ENCODE data around the gene RIPK3.

Gene RIPK3

GRCh38 chr14:24321212-24321975 lies 18.4 kb downstream of the RIPK3 start:
- DNase-seq (ENCODE audit: low read depth), result no peak

- no peak for DNase-seq (ENCODE audit: low read depth)
These were observed 22.5 kb downstream of the RIPK3 start for GRCh38 chr14:24317141-24317928.

- DNase-seq (ENCODE audit: low read depth), result no peak
These were observed 23.2 kb downstream of the RIPK3 start for GRCh38 chr14:24316597-24316950.

DNA sequence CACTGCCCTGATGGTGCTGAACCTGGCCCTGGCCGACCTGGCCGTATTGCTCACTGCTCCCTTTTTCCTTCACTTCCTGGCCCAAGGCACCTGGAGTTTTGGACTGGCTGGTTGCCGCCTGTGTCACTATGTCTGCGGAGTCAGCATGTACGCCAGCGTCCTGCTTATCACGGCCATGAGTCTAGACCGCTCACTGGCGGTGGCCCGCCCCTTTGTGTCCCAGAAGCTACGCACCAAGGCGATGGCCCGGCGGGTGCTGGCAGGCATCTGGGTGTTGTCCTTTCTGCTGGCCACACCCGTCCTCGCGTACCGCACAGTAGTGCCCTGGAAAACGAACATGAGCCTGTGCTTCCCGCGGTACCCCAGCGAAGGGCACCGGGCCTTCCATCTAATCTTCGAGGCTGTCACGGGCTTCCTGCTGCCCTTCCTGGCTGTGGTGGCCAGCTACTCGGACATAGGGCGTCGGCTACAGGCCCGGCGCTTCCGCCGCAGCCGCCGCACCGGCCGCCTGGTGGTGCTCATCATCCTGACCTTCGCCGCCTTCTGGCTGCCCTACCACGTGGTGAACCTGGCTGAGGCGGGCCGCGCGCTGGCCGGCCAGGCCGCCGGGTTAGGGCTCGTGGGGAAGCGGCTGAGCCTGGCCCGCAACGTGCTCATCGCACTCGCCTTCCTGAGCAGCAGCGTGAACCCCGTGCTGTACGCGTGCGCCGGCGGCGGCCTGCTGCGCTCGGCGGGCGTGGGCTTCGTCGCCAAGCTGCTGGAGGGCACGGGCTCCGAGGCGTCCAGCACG lies 23.8 kb downstream of the RIPK3 start:
- DNase-seq (ENCODE audit: low read depth), result no peak

GRCh38 chr14:24315243-24315806 lies 24.5 kb downstream of the RIPK3 start:
- DNase-seq (ENCODE audit: low read depth), result no peak

- no peak for DNase-seq (ENCODE audit: low read depth)
These were observed 25.2 kb downstream of the RIPK3 start for GRCh38 chr14:24314377-24315193.

DNA sequence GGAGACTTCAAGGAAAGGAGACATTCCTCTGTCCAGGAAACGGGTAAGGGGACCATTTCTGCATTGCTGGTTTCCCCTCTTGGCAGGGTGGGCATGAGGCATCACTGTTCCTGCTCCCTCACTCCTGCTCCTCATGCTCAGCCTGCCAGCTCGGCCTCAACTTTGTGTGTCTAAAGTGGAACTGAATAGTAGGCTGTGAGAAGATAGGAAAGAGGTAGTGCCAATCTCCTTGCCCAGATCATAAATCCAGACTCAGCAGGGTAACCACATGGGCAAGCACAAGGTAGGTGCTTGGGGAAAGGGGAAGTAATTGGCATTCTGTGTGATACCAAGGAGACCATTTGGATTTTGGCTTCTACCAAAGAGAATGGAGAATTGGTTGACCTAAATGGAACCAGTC lies 25.9 kb downstream of the RIPK3 start:
- no peak for DNase-seq (ENCODE audit: low read depth)

GRCh38 chr14:24312736-24313507 lies 26.9 kb downstream of the RIPK3 start:
- DNase-seq (ENCODE audit: low read depth), result no peak

DNA sequence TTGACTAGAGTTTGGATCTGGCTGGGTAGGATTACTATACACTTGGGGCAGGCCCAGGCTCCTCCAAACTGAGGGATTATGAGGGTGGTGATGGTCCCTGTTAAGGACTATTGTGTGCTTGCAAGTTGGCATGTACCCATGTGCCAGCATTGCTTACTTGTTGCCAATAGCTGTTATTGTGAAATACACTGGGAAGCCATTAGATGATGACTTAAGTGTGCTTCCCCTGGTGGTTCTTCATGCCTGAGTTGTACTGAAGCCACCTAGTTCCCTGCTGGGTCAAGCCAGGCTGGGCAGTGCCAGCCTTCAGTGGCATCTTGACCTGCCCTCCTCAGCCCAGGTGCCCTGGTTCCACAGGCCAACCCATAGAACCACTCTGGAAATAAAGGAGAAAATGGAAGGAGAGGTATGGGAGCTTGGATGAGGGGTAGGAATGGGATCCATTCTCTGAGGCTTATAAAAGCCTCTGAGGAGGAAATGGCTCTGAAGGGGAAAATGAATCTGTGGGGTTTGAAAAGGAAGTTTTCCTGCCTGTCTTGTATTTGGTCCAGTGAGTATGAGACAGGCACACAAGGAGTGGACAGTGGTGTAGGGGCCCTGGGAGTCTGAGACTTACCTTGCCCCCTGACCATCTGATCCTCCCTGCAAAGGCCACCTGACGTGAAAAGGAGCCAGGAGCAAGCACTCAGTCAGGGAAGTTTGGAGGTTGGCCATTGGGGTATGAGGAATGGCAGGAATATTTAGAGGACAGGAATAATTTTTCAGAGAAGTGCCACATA lies 27.8 kb downstream of the RIPK3 start:
- no peak for DNase-seq (ENCODE audit: low read depth)

GRCh38 chr14:24310646-24311604 lies 28.9 kb downstream of the RIPK3 start, which contains the start of gene LTB4R:
TSS of gene LTB4R (plus strand) at chr14:24311502. CDS start at chr14:24315652, 4,150 bp downstream.
- peak; percentile 49 for DNase-seq (ENCODE audit: low read depth)

DNA sequence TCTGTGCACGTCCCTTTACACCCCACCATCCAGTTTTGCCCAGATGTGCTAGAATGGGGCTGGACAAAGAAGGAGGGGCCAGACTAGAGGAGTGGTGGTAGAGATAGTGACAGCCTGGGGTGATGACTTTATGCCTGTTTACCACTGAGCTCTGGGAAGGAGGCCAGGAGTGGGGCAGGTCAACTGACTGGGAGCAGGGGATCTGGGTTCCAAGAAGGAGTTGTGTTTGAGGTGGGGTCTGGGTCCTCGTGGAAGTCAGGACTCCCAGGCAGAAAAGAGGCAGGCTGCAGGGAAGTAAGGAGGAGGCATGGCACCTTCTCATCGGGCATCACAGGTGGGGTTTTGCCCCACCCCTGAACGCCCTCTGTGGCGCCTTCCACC lies 29.5 kb downstream of the RIPK3 start:
- DNase-seq (ENCODE audit: low read depth), result no peak

- DNase-seq (ENCODE audit: low read depth), result no peak
These were observed 30.1 kb downstream of the RIPK3 start, which contains the start of gene LTB4R2 for GRCh38 chr14:24309538-24310264. TSS of gene LTB4R2 (plus strand) at chr14:24310140. CDS start at chr14:24310665, 525 bp downstream.

DNA sequence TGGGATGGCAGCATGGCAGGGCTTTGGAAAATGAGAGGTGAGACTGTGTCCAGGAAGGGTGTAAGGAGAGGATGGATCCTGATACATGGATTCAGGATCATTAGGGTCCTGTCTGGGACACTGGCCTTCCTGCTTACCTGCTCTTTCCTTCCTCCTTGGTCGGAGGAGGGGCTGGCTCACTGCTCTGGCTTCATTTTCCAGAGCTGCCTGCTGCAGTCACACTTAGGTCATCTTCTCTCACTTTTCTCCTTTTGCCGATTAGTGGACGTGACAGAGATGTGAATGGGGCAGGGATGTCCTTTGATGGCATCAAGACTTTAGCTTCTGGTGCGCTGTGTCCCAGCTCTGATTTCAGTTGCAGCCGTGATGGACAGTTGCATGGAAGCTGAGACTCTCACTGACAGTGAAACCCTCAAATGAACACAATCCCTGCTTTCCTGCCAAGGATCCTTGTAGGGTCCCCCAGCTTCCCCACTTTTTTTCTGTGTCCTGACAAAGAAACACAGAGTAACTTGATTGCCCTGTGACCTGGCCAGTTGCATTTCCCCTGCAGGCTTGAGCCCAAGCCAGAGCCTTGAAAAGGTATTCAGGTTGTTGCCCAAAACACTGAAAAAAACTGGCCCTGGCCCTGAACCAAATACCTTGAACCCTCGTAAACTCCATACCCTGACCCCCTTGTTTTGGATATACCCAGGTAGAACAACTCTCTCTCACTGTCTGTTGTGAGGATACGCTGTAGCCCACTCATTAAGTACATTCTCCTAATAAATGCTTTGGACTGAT lies 31.3 kb downstream of the RIPK3 start:
- no peak for DNase-seq (ENCODE audit: low read depth)

GRCh38 chr14:24307575-24308341 lies 32.0 kb downstream of the RIPK3 start, which contains the start of gene CIDEB:
TSS of gene CIDEB (minus strand) at chr14:24307977. CDS start at chr14:24307858, 119 bp downstream.
- no peak for DNase-seq (ENCODE audit: low read depth)

GRCh38 chr14:24307156-24307574 lies 32.6 kb downstream of the RIPK3 start:
- no peak for DNase-seq (ENCODE audit: low read depth)

DNA sequence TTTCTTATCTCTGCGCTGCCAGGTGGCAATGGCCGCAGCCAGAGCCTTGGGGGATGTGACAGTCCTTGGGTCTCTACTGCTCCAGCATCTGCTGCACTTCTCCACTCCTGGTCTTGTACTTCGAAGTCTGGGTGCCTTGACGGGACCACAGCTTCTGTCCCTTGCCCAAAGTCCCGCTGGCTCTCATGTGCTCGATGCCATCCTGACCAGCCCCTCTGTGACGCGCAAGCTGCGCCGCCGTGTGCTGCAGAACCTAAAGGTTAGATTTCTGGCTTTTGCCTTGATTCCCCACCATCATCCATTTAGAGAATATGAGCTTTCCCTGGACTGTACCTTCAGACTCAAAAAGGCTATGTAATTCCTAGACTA lies 35.8 kb downstream of the RIPK3 start:
- no peak for DNase-seq (ENCODE audit: low read depth)
